UCSD-AML1 (cell line): ENCODE data around the gene HINT2.
A peak's percentile ranks its signal among the peaks of the same experiment; 100 is the strongest.

Source experiments
- DNase-seq: peaks from one replicate; lab custom pipeline; 2025; ENCODE audit not compliant: unreplicated experiment; lab: John Stamatoyannopoulos, UW

The HINT2 gene

DNA sequence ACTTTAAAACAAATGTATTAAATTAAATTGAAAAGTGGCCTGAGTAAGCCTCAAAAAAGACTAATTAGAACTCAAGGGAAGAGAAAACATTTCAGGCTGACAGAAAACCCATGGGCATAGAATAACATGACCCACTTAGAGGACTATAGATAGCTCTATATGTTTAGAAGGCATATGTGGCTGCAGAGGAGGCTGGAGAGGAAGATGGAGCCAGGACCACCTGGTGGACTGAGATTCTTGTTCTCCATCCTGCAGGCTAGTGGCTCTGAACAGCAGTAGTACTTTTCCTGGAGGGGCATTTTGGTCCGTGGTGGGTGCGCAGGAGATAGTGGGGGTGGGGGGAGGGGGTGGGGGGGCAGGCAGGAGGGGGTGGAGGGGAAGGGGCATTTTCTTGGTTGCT, 33.8 kb downstream of the HINT2 start:
- DNase-seq, result no peak

DNA sequence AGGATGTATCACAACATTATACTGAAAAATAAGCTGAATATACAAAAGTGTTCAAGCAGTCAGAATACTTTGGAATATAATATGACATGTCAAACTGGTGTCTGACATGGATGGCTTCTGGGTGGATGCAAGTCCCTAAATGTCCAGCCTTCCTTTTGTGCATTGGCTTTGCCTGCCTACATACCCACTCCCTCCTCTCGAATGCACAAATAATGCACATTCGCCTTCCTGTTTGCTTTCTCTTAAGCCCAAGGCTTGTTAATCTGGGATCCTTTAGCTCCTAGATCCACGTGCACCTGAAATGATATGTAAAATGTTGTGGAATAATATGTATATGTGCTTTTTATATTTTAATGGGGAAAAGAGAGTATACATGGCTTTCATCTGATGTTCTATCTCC, 36.3 kb downstream of the HINT2 start:
- no peak for DNase-seq

DNA sequence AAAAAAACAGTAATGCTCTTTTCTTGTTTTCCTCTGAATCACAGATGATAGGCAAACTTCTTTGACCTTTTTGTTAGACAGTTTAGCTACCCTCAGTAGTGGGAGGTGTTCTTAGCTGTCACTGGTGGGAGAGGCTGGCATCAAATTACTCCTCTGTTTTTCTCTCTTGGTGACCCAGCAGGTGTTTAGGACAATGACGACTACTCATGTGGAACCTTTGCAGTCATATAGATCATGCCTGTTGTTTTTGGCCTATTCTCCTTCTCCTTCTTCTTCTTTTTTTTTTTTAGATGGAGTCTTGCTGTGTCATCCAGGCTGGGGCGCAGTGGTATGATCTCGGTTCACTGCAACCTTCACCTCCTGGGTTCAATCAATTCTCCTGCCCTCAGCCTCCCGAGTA, 38.8 kb downstream of the HINT2 start:
- DNase-seq, result no peak

DNA sequence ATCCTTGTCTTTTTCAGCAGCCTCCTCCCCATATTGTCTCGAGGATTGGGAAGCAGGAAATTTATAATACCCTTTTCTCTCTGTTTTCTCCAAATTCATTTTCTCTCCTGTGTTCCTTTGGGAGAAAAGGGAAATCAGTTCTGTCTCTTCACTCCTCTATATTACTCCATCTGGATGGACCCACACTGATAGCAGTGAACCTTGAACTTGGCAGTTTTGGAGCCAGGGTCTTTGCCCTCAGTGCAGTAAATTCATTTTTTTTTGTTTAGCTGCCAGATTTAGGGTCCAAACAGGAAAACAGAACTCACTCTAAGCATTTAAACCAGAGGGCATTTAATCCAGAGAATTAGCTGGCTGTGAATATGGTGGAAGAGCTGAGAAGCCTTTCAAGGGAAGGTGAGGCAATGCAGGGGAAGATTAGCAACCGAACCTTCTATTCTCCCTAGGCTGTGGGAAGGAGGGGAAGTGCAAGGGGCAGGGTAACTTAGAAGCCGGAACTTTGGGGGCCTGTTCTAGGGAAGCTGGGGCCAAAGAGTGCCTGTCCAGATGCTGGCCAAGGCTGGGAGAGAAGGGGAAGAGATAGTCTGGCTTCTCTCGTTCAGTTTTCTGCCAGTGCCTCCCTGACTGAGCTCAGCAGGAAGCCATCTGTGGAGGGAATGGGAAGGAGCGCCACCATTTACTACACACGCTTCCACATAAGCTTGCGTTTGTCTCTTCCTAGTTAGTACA, 39.8 kb downstream of the HINT2 start:
- DNase-seq, result peak; percentile 68

DNA sequence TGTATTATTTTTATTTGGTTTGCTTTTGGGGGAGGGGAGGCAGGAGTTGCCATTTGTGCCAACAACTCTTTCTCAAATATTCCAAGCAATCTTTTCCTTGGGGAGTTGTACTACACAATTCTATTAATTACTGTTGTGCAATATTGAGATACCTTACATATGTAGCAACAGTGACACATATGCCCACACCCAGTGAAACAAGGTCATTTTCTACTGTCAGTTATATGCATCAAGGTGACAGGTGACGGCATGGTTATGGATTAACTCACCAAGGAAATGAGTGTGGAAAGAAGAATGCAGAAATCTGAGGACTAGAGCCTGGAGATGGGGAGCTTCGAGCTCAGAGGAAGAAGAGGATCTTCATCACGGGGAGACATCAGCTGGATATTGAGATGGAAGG, 42.9 kb downstream of the HINT2 start:
- no peak for DNase-seq

DNA sequence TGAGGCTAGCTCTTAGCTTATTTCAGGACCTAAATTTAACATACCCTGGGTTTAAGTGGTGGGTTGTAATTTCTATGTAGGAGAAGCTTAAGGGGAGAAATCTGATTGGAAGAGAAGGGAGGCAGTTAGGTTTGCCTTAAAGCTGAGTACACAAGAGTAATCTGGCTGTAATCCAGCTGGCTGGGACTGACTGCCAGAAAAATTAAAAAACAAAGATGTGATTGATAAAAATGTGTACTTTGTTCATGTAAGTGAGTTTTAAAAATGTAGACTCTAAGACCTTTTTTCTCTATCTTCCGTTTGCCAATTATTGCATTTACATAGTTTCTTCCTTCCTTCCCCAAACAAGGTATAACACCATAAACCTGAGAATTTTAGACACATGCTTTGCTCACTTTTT, 43.3 kb downstream of the HINT2 start:
- no peak for DNase-seq

DNA sequence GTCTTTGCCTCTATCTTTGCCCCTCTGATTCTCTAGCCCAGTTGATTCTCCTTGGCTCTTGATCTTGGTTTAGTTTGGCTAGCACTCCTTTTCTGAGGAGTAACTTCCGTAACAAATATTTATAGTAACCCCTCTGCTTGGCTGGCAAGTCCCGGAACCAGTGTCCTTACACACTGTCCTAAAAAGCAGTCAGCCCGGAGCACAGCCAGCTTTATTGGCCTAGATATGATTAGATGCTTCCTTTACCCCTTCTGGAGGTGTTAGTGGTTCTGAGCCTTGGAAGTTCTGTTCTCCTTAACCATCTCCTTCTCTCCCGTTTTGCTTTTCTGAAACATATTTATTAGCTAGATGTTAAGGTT, 43.8 kb downstream of the HINT2 start:
- no peak for DNase-seq

DNA sequence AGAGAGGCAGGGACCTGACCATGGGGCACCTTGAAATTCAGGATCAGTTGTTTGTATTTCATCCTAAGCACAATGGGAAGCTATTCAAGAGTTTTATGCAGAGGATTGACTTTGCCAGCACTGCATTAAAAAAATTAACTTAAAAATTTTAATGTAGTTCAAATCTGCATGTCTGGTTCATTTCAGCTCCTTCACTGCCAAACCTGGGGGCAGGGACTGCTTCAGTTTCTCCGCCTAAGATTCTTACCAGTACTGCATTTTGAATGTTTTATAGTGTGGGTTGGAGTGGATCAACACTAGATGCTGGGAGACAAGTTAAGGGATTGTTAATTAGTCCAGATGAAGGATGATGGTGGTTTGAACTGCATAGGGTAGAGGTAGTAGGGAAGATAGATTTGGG, 45.1 kb downstream of the HINT2 start:
- no peak for DNase-seq

DNA sequence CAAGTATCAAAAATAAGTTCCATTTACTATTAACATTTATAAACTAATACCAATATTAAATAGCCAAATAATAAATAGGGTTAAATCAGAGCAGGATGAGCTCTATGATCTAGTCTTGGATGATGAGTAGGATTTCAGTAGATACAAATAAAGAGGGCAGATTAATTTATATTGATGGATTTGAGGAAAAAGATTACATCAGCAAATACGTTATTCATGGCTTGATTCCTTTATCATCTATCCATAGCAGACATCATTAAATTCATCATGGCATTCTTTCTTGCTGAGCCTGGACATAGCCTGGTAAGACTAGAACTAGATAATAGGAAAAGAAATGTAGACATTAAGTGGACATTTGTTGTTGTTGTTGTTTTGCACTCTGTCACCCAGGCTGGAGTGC, 47.4 kb downstream of the HINT2 start:
- DNase-seq, result no peak

DNA sequence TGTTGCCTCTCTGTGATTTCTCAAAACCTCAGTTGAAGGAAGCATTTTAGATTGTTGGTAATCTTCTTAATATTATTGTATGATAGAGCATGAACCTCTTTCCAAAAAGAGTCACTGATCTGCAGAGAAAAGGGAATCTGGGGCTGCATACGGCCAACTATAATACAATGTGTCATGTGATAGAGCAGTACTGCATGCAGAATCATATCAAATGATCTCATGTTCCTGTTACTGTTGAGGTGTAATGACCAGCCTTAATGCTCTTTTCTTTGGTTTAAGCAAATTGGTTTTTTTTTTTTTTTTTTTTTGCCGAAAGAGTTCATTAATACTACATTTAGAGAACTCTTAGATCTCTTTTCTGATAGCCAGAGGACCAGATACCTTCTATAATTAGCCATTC, 47.8 kb downstream of the HINT2 start:
- no peak for DNase-seq

DNA sequence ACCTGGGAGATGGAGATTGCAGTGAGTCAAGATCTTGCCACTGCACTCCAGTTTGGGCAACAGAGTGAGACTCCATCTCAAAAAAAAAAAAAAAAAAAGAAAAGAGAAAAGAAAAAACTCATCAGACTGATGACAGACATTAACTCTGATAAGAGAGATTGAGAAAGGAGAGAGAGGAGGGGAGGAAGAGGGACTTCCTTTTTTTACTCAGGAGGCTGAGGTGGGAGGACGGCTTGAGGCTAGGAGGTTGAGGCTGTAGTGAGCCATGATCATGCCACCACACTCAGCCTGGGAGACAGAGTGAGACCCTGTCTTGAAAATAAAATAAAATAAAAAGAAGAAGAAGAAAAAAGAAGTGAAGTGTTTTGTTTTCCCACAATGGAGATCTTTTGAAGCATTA, 51.0 kb downstream of the HINT2 start:
- DNase-seq, result no peak

DNA sequence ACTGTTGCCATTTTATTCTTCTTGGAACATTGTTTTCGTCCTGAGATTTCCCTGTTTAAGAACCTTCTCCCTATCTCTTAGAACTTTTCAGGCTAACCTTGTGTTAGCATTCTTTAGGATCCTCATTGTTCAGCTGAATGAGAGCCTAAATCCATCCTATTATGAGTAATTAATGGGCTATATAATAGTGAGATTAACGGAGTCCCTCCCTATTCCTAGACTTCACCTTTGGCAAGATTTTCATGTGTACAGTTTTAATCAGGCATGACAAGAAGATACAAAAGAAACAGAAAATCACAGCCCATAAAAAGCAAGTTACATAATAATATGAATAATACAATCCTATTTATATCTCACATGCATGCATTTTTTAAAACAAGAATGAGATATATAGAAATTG, 51.7 kb downstream of the HINT2 start:
- no peak for DNase-seq
